K562 (cell line): Measurements from ENCODE around the gene MCC. TPM values are rescaled to one million over a fixed set of nuclear protein-coding genes. Genes with fewer than 3 reads are reported as not detected.

ENCODE experiments used
- ARID2 ChIP-seq: fragments of 450-650 bp; IDR thresholded peaks from 2 replicates; pipeline ENCODE4 v1.6.1; 2017; ENCODE audit warnings: antibody characterized with exemption, mild to moderate bottlenecking
- ARNT ChIP-seq, 2 experiments: fragments of 450-650 bp; IDR thresholded peaks; 2 replicates each; pipeline ENCODE4 v1.6.1; 2016; ENCODE audit warnings: mild to moderate bottlenecking in 1 of 2
- C11orf30 ChIP-seq: fragments of 450-650 bp; IDR thresholded peaks from 2 replicates; pipeline ENCODE4 v1.6.1; 2016; ENCODE audit warnings: low read depth, mild to moderate bottlenecking
- HIVEP1 ChIP-seq: fragments of 250-450 bp; sonication (Bioruptor Pico); IDR thresholded peaks from 2 replicates; pipeline ENCODE4 v1.4.0; 2020; ENCODE audit warnings: mild to moderate bottlenecking
- RBM17 ChIP-seq: fragments of 200-400 bp; formaldehyde crosslinking; IDR thresholded peaks from 2 replicates; pipeline ENCODE4 v1.6.1; 2017; ENCODE audit warnings: low read depth, mild to moderate bottlenecking, low read length, borderline replicate concordance
- RCOR1 ChIP-seq, 2 experiments: IDR thresholded peaks; 2 replicates each; pipeline ENCODE4 v1.6.1; 2012; ENCODE audit warnings: low read depth in 2 of 2, low read length in 2 of 2, borderline replicate concordance in 1 of 2, improper control_type of control experiment in 1 of 2
- RHOXF2B ChIP-seq: fragments of 250-450 bp; sonication (Bioruptor Pico); conservative IDR thresholded peaks from 2 replicates; pipeline ENCODE4 v1.5.1; 2021
- ZZZ3 ChIP-seq: fragments of 450-650 bp; IDR thresholded peaks from 2 replicates; pipeline ENCODE4 v1.6.1; 2016; ENCODE audit warnings: antibody characterized with exemption, mild to moderate bottlenecking, moderate library complexity
- polyA plus RNA-seq, 8 experiments: library from polyadenylated mRNA; depleted of rRNA in 4 of 8; stranded (reverse) in 5 of 8; unstranded in 3 of 8; fragments of >200 nt; fragmentation: Nextera tagmentation in 2 of 8; fragmentation: Illumina TruSeq in 1 of 8; extraction: Ambion mirVana in 2 of 8; extraction: Trizol in 1 of 8; gene quantifications; 2 replicates each; pipeline versions ENCODE4 v1.2.1 to v1.2.3, GENCODE V29; 2011 to 2014; ENCODE audit warnings: inconsistent platforms in 1 of 8, missing spikeins in 1 of 8
- total RNA-seq, 7 experiments: library from RNA; depleted of rRNA in 6 of 7; stranded (reverse); fragments of >200 nt in 6 of 7; fragmentation: Illumina TruSeq in 2 of 7; extraction: Trizol in 2 of 7; gene quantifications; 2 replicates each; pipeline versions ENCODE4 v1.2.1 to v1.2.3, GENCODE V29; 2011 to 2021; ENCODE audit warnings: low replicate concordance in 1 of 7
- TF ChIP-seq, protein P1 (sequence below), 2 experiments: fragments of 450-650 bp in 1 of 2; sonication (generic) in 1 of 2; formaldehyde crosslinking in 1 of 2; IDR thresholded peaks in 1 of 2; conservative IDR thresholded peaks in 1 of 2; 2 replicates each; pipeline versions ENCODE4 v1.6.1 to v1.8.1; 2016 to 2023; ENCODE audit warnings: mild to moderate bottlenecking in 2 of 2, moderate library complexity in 2 of 2, inconsistent platforms in 1 of 2, missing genetic modification reagents in 1 of 2
- TF ChIP-seq, protein P2 (sequence below): fragments of 150-350 bp; IDR thresholded peaks from 2 replicates; pipeline ENCODE4 v1.6.1; 2014; ENCODE audit warnings: low read depth, mild to moderate bottlenecking, low read length, borderline replicate concordance
- TF ChIP-seq, protein P3 (sequence below), 2 experiments: fragments of 200-800 bp in 1 of 2; sonication (Bioruptor generic) in 1 of 2; sonication (generic) in 1 of 2; formaldehyde crosslinking in 1 of 2; IDR thresholded peaks in 1 of 2; conservative IDR thresholded peaks in 1 of 2; 2 replicates each; pipeline versions ENCODE4 v1.5.0 to v1.6.1; 2016 to 2020; ENCODE audit warnings: missing compliant biosample characterization in 1 of 2, missing genetic modification characterization in 1 of 2, missing genetic modification reagents in 1 of 2
- TF ChIP-seq, protein P4 (sequence below): fragments of 250-450 bp; sonication (Bioruptor Pico); IDR thresholded peaks from 2 replicates; pipeline ENCODE4 v1.6.1; 2021; ENCODE audit warnings: mild to moderate bottlenecking
- TF ChIP-seq, protein P5 (sequence below): sonication (generic); formaldehyde crosslinking; IDR thresholded peaks from 2 replicates; pipeline ENCODE4 v1.8.1; 2023; ENCODE audit warnings: missing genetic modification reagents, mild to moderate bottlenecking, borderline replicate concordance

The MCC gene
- total and polyA plus RNA-seq, 9 of the 15 experiments (the other 6 are each of a cell fraction or from before 2014, with no cell fraction given), result 0.04 to 0.24 (median 0.06) TPM; not detected in 1

DNA sequence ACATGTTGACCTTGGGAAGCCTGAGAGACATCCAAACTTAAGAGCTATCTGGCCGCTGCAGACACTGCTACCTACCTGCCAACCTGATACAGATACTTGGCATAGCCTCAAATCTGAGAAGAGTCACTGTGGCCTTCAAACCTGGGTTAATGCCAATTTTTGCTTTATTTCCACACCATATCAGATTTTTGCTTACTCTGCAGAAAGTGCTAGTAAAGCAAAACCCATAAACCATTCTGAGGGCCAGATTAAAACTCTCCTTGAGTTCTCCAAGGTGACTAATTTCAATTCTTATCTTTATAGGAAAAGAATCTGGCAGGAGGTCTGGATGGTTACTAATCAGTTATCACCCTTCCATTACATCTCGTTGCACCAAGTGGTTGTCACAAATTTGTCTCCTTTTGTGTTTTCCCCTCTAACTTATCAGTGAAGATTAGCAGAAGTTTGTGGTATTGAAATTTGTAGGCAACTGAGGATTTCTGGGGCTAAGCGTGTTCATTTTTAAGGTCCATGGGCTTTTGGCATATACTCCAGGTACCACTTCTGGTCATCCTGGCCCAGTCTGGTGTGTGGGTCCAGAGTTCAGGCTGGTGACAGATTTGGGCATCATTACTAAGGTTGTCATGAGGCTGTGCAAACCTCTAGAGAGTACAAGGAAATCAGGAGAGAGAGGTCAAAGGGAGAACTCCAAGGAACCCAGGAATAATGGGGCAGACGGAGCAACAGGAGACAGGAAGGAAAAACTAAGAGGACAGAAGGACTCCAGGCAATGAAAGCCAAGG is 231.4 kb downstream of the MCC start (continued):
- TF ChIP-seq, protein P1, sequence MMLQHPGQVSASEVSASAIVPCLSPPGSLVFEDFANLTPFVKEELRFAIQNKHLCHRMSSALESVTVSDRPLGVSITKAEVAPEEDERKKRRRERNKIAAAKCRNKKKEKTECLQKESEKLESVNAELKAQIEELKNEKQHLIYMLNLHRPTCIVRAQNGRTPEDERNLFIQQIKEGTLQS (IDR thresholded peaks at IDR 0.05), result no peak
- TF ChIP-seq, protein P1 (CRISPR knock-in tag; conservative IDR thresholded peaks at IDR 0.05), result no peak
- no peak for TF ChIP-seq RBM17
- peak; percentile 87 for TF ChIP-seq C11orf30
- no peak for TF ChIP-seq RCOR1 (IDR thresholded peaks at IDR 0.05; ENCODE audit: borderline replicate concordance in 1 of 2, low read depth in 2 of 2, low read length in 2 of 2)
- TF ChIP-seq, protein P2, sequence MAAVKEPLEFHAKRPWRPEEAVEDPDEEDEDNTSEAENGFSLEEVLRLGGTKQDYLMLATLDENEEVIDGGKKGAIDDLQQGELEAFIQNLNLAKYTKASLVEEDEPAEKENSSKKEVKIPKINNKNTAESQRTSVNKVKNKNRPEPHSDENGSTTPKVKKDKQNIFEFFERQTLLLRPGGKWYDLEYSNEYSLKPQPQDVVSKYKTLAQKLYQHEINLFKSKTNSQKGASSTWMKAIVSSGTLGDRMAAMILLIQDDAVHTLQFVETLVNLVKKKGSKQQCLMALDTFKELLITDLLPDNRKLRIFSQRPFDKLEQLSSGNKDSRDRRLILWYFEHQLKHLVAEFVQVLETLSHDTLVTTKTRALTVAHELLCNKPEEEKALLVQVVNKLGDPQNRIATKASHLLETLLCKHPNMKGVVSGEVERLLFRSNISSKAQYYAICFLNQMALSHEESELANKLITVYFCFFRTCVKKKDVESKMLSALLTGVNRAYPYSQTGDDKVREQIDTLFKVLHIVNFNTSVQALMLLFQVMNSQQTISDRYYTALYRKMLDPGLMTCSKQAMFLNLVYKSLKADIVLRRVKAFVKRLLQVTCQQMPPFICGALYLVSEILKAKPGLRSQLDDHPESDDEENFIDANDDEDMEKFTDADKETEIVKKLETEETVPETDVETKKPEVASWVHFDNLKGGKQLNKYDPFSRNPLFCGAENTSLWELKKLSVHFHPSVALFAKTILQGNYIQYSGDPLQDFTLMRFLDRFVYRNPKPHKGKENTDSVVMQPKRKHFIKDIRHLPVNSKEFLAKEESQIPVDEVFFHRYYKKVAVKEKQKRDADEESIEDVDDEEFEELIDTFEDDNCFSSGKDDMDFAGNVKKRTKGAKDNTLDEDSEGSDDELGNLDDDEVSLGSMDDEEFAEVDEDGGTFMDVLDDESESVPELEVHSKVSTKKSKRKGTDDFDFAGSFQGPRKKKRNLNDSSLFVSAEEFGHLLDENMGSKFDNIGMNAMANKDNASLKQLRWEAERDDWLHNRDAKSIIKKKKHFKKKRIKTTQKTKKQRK, result no peak
- no peak for TF ChIP-seq ARID2
- TF ChIP-seq HIVEP1, result no peak
- TF ChIP-seq ZZZ3, result no peak
- no peak for TF ChIP-seq RHOXF2B (CRISPR knock-in tag)
- TF ChIP-seq, protein P3, sequence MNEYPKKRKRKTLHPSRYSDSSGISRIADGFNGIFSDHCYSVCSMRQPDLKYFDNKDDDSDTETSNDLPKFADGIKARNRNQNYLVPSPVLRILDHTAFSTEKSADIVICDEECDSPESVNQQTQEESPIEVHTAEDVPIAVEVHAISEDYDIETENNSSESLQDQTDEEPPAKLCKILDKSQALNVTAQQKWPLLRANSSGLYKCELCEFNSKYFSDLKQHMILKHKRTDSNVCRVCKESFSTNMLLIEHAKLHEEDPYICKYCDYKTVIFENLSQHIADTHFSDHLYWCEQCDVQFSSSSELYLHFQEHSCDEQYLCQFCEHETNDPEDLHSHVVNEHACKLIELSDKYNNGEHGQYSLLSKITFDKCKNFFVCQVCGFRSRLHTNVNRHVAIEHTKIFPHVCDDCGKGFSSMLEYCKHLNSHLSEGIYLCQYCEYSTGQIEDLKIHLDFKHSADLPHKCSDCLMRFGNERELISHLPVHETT (CRISPR knock-in tag; conservative IDR thresholded peaks at IDR 0.05 in 1 of 2, IDR thresholded peaks at IDR 0.05 in 1 of 2), result no peak
- TF ChIP-seq, protein P4, sequence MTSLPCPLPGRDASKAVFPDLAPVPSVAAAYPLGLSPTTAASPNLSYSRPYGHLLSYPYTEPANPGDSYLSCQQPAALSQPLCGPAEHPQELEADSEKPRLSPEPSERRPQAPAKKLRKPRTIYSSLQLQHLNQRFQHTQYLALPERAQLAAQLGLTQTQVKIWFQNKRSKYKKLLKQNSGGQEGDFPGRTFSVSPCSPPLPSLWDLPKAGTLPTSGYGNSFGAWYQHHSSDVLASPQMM (CRISPR knock-in tag), result no peak
- TF ChIP-seq ARNT (IDR thresholded peaks at IDR 0.05), result no peak
- TF ChIP-seq, protein P5, sequence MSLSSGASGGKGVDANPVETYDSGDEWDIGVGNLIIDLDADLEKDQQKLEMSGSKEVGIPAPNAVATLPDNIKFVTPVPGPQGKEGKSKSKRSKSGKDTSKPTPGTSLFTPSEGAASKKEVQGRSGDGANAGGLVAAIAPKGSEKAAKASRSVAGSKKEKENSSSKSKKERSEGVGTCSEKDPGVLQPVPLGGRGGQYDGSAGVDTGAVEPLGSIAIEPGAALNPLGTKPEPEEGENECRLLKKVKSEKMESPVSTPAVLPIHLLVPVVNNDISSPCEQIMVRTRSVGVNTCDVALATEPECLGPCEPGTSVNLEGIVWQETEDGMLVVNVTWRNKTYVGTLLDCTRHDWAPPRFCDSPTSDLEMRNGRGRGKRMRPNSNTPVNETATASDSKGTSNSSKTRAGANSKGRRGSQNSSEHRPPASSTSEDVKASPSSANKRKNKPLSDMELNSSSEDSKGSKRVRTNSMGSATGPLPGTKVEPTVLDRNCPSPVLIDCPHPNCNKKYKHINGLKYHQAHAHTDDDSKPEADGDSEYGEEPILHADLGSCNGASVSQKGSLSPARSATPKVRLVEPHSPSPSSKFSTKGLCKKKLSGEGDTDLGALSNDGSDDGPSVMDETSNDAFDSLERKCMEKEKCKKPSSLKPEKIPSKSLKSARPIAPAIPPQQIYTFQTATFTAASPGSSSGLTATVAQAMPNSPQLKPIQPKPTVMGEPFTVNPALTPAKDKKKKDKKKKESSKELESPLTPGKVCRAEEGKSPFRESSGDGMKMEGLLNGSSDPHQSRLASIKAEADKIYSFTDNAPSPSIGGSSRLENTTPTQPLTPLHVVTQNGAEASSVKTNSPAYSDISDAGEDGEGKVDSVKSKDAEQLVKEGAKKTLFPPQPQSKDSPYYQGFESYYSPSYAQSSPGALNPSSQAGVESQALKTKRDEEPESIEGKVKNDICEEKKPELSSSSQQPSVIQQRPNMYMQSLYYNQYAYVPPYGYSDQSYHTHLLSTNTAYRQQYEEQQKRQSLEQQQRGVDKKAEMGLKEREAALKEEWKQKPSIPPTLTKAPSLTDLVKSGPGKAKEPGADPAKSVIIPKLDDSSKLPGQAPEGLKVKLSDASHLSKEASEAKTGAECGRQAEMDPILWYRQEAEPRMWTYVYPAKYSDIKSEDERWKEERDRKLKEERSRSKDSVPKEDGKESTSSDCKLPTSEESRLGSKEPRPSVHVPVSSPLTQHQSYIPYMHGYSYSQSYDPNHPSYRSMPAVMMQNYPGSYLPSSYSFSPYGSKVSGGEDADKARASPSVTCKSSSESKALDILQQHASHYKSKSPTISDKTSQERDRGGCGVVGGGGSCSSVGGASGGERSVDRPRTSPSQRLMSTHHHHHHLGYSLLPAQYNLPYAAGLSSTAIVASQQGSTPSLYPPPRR (CRISPR knock-in tag), result no peak
- TF ChIP-seq, all 486 proteins: peak for 5
